Progenitor cell of endocrine pancreas (in vitro differentiated cells): ENCODE results near the gene CEP83. TPM values are rescaled to one million over a fixed set of nuclear protein-coding genes. Genes with fewer than 3 reads are reported as not detected.

Source experiments
- DNase-seq: peaks from one replicate; pipeline ENCODE4 v3.0.0; 2021; ENCODE audit warnings: low spot score; ENCODE audit not compliant: unreplicated experiment
- H3K27ac Mint-ChIP-seq: 2 replicates; pipeline ENCODE4 v1.8.0; 2021; ENCODE audit warnings: mild to moderate bottlenecking, moderate library complexity, mixed read lengths
- H3K27me3 Mint-ChIP-seq: 2 replicates; pipeline ENCODE4 v1.8.0; 2021; ENCODE audit warnings: mixed read lengths
- H3K36me3 Mint-ChIP-seq: 2 replicates; pipeline ENCODE4 v1.8.0; 2022; ENCODE audit warnings: mixed read lengths; ENCODE audit not compliant: insufficient read depth
- H3K4me1 Mint-ChIP-seq: 2 replicates; pipeline ENCODE4 v1.8.0; 2021; ENCODE audit warnings: low read depth, mixed read lengths
- H3K4me3 Mint-ChIP-seq: 2 replicates; pipeline ENCODE4 v1.8.0; 2021; ENCODE audit warnings: low read depth, mild to moderate bottlenecking, moderate library complexity, mixed read lengths
- H3K9me3 Mint-ChIP-seq: 2 replicates; pipeline ENCODE4 v1.8.0; 2021; ENCODE audit warnings: low read depth, mixed read lengths
- CTCF ChIP-seq: fragments of 200-600 bp; sonication (generic); IDR thresholded peaks from one replicate; pipeline ENCODE4 v1.5.0; 2021; ENCODE audit warnings: antibody characterized with exemption, mild to moderate bottlenecking; ENCODE audit not compliant: unreplicated experiment
- total RNA-seq: library from RNA; stranded (reverse); gene quantifications from 2 replicates; pipeline ENCODE4 v1.2.1, GENCODE V29; 2021

Gene CEP83
- total RNA-seq, 1 donor from 2014 or later: 38.6 TPM

- Mint-ChIP-seq H3K9me3 (peaks cover 21% of the 10 kb centered on the region), H3K27ac (peak overlapping the region; percentile 92), H3K4me1 (peaks cover 29% of the 10 kb centered on the region), H3K4me3 (peak overlapping the region; percentile 22), H3K27me3 (no peaks in the 10 kb centered on the region), H3K36me3 (peaks cover 19% of the 10 kb centered on the region)
- TF ChIP-seq CTCF: no peak
- no peak for DNase-seq
These were observed 25.9 kb downstream of the CEP83 start for GRCh38 chr12:94433744-94434143.

- peaks cover 27% of the 10 kb centered on the region for H3K4me1 Mint-ChIP-seq
- DNase-seq: no peak
- no peaks in the 10 kb centered on the region for H3K27me3 Mint-ChIP-seq
- no peak overlapping the region for H3K4me3 Mint-ChIP-seq
- H3K36me3 Mint-ChIP-seq: peaks cover 16% of the 10 kb centered on the region
- H3K27ac Mint-ChIP-seq: no peak overlapping the region
- no peak for TF ChIP-seq CTCF
- peaks cover 15% of the 10 kb centered on the region for H3K9me3 Mint-ChIP-seq
These were observed 29.4 kb downstream of the CEP83 start for GRCh38 chr12:94430304-94430703.

GRCh38 chr12:94429633-94430032 lies 30.0 kb downstream of the CEP83 start:
- DNase-seq: no peak
- no peak overlapping the region for H3K4me3 Mint-ChIP-seq
- no peak overlapping the region for H3K27ac Mint-ChIP-seq
- no peaks in the 10 kb centered on the region for H3K27me3 Mint-ChIP-seq
- H3K9me3 Mint-ChIP-seq: peaks cover 15% of the 10 kb centered on the region
- H3K36me3 Mint-ChIP-seq: peaks cover 18% of the 10 kb centered on the region
- no peak for TF ChIP-seq CTCF
- peaks cover 24% of the 10 kb centered on the region for H3K4me1 Mint-ChIP-seq

GRCh38 chr12:94429191-94429590 lies 30.5 kb downstream of the CEP83 start:
- peaks cover 23% of the 10 kb centered on the region for H3K36me3 Mint-ChIP-seq
- no peaks in the 10 kb centered on the region for H3K27me3 Mint-ChIP-seq
- no peak overlapping the region for H3K27ac Mint-ChIP-seq
- H3K9me3 Mint-ChIP-seq: peaks cover 17% of the 10 kb centered on the region
- H3K4me3 Mint-ChIP-seq: no peak overlapping the region
- H3K4me1 Mint-ChIP-seq: peaks cover 23% of the 10 kb centered on the region
- no peak for TF ChIP-seq CTCF
- DNase-seq: no peak

- H3K36me3 Mint-ChIP-seq: peaks cover 33% of the 10 kb centered on the region
- no peak overlapping the region for H3K27ac Mint-ChIP-seq
- TF ChIP-seq CTCF: no peak
- no peak overlapping the region for H3K4me3 Mint-ChIP-seq
- H3K9me3 Mint-ChIP-seq: peaks cover 26% of the 10 kb centered on the region
- H3K27me3 Mint-ChIP-seq: no peaks in the 10 kb centered on the region
- peaks cover 10% of the 10 kb centered on the region for H3K4me1 Mint-ChIP-seq
- no peak for DNase-seq
These were observed 31.9 kb downstream of the CEP83 start for GRCh38 chr12:94427501-94428381.
